A673 (cell line): ENCODE data around the gene GMDS.

Experiments
- CTCF ChIP-seq: fragments of 300-800, 200-600 bp; sonication (generic); conservative IDR thresholded peaks from 2 replicates; pipeline ENCODE4 v1.5.1; 2017; ENCODE audit warnings: low read depth, mild to moderate bottlenecking, antibody characterized with exemption, low read length, moderate library complexity, mixed read lengths
- EZH2 ChIP-seq: fragments of 200-600 bp; sonication (generic); IDR thresholded peaks from 2 replicates; pipeline ENCODE4 v1.6.1; 2017; ENCODE audit warnings: borderline replicate concordance, low read depth, mild to moderate bottlenecking, mixed read lengths, antibody characterized with exemption, low read length; ENCODE audit not compliant: poor library complexity, severe bottlenecking

- TF ChIP-seq EZH2, result no peak
- TF ChIP-seq CTCF, result no peak
Observed at GRCh38 chr6:1606780-1607515, 638.5 kb downstream of the GMDS start.
